Stimulated activated CD4-positive, alpha-beta T cell treated with anti-CD3 and anti-CD28 coated beads, Interleukin-4, amount 100 ng/mL, for 48 hours (primary cell): Measurements from ENCODE around the gene CLCN5.

ENCODE experiments used
- DNase-seq, 2 donors: peaks; one replicate each; pipeline ENCODE4 v3.0.0-alpha.2; 2020; ENCODE audit warnings: low read depth in 2 of 2

The CLCN5 gene

DNA sequence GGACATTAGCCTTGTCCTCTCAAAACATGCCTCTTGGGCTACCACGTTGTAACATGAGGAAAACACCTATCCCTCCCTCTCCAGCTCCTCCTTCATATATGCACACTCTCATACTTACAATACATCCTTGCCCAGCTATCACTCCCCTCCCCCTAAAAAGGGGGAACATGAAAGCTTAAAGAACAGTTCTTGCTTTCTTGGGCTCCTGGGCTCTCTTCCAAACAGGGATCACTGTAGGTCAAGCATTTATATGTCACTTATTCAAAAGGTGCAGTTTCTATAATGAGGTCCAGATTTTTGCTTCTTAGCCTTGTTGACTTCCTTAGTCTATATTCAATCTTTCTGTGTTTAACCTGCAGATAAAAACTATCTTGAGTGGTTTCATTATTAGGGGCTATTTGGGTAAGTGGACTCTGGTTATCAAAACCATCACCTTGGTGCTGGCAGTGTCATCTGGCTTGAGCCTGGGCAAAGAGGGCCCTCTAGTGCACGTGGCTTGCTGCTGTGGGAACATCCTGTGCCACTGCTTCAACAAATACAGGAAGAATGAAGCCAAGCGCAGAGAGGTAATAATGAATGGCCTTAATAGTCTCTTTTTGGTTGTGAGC lies 159.0 kb downstream of the CLCN5 start:
- DNase-seq: peak in 1 of 2 donors; percentile 0

DNA sequence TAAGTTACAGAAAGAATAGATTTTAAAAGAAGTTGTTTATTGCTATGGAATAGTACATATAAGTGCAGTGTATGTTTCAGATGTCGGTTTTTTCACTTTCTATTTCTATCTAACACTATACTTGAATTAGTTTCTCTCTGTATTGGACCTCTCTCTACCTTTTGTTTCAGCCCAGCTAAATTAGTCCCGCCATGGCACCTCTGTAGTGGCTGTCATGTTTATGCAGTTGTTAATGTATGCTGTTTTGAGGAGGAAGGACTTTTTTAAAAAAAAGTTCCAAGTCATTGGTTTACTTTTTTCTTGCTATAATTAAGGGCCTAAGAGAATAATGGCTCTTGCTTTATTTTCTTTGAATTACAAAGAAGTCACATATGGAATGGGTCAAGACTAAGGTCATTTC lies 160.3 kb downstream of the CLCN5 start:
- DNase-seq: no peak

DNA sequence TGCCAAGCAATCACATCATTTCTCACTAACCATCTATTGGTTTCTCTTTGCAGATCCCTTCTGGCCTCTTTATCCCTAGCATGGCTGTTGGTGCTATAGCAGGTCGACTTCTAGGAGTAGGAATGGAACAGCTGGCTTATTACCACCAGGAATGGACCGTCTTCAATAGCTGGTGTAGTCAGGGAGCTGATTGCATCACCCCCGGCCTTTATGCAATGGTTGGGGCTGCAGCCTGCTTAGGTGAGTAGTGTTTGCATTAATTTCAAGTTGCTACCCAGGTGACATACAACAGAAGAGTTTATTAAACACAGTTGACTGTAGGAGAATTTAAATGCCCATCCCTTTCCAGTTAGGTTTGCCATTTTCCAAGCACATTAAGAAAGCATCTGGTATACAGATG lies 166.2 kb downstream of the CLCN5 start:
- no peak for DNase-seq

DNA sequence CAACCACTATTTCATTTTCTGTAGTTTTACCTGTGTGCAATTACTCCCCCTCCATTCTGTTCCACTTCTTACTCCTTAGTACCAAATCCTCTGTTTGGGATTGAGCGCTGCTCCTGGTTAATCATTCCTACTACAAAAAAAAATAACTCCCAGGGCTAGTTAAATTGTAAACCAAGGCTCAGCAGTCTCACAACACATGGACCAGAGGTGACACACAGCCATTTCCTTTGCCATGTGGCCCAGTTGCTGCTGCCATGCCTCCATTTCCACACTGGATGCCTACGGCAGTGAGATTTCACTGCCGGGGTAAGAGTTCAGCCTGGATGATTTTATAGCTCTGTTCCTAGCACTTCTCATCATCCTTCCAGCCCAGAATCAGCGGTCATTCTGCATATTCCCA lies 171.2 kb downstream of the CLCN5 start:
- DNase-seq: no peak

DNA sequence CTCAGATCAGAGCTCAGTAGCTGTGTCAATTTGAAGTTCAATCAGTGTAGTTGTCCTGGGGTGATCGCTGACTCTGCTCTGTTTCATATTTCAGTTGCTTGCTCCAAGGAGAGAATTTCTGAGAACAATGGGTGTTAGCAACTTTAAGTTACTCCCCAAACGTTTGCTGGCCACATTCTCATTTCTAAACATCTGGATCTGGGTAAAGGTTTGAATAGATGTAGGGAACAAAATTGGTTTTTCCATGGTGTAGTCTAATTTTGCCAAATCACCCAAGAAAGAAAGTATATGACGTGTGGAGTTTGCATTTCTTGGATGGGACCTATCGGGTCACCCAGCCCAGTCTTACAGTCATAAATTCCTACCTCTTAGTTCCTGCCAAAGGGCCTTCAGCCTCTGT lies 174.7 kb downstream of the CLCN5 start:
- no peak for DNase-seq

DNA sequence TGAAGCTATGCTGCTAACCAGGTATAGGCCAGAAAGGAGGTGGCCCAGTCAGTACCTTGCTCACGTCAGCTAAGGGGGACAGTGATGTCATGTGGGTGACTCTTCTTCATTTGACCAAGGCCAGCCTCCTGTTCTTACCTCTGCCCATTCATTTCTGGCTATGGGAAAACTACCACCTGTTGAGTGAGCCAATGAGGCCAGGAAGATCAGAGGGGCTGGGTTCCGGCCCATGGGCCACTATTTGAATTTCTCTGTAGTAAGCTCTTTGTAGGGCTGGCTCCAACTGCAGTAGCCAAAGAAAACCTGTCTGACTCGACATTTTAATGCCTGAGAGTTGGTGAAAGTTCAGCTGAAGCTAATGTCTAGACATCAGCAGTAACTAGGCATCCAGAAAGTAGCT lies 175.8 kb downstream of the CLCN5 start:
- no peak for DNase-seq

DNA sequence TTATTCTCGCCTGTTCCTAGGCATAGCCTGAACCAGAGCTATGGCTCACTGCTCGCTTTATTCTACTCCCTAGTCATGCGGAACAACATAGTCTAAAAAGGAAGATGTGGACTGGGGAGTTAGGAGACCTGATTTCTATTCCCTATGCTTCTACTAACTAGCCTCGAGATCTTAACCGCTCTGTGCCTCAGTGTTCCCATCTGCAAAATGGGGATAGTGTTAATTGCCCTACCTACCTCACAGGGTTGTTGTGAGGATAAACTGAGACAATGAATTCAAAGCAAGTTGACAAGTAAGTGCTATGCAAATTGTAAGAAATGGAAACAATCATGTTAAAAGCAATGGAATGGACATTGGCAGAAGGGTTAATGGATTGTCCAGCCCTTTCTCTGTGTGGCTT lies 176.4 kb downstream of the CLCN5 start:
- DNase-seq: no peak

DNA sequence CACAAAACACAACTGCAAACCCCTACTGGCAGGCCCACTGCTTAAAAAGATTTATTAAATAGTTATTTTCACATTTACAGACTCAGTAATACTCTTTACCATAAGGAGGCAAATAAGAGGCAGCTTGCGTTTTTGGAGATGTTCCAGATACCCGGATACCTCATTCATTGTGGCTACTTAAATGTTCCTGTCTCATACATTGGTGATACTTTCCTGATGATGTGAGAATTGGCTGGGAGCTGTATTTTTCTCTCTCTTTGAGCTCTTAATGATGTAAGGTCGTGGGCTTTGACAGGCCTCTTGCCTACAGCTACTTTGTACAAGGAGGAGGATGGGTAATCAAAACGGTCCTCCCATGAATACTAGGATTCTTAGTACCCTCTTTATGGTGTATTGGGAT lies 176.9 kb downstream of the CLCN5 start:
- no peak for DNase-seq

DNA sequence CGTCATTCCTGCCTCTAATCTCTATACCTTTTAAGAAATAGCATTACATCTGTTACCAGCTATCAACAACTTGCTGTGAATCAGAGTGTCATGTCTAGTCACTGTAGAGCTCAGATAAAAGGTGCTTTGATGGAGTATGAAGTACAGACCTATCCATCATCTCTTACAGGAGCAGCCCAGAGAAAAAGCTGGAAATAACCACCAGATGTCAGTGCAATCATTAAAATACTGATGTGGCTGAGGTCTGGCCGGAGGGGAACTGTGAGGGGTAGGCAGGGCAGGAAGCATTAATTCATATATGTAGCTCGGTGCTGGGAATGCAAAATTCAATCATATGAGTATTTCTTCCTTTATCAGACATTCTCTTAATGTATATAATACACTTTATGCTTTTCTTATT lies 177.8 kb downstream of the CLCN5 start:
- DNase-seq: no peak

DNA sequence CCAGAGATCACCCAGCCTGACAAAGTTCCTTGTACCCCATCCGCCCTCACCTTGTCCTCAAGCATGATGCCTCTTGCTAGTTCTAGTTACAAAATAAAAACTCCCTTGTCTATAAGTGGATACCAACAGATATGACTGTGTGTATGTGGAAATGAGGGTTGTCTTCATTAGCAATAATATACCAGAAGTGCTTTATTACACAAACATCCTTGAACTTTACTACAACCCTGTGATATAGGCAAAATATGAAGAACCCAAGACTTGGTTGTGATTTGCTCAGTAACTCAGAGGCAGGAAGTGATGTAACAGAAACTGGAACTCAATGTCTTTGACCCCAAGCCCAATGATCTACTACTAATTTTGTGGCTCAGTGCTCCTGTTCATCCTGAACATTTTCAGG lies 180.8 kb downstream of the CLCN5 start:
- DNase-seq: no peak

DNA sequence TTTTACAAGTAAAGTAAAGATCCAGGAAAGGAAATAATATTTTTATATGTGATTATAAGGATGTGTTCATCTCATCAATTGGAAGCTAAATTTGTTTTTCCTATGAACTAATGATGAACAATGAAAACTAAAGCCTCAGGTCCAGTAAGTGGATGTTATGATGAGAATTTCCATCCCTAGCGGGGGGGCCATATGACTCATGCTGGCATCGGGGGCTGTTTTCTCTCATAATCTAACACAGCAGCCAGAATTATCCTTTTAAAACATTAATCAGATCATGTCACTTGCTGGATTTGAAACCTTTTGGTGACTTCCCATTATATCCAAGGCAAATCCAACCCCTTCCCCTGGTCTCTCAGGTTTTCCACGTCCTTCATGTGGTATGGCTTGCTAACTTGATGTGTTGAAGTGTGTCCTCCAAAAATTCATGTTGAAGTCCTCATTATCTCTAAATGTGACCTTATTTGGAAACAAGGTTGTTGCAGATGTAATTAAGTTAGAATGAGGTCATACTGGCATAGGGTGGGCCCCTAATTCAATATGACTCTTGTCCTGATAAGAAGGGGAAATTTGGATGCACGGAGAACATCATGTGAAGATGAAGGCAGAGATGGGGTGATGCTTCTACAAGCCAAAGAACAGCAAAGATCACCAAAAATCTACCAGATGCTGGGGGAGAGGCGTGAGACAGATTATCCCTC lies 181.6 kb downstream of the CLCN5 start:
- no peak for DNase-seq

DNA sequence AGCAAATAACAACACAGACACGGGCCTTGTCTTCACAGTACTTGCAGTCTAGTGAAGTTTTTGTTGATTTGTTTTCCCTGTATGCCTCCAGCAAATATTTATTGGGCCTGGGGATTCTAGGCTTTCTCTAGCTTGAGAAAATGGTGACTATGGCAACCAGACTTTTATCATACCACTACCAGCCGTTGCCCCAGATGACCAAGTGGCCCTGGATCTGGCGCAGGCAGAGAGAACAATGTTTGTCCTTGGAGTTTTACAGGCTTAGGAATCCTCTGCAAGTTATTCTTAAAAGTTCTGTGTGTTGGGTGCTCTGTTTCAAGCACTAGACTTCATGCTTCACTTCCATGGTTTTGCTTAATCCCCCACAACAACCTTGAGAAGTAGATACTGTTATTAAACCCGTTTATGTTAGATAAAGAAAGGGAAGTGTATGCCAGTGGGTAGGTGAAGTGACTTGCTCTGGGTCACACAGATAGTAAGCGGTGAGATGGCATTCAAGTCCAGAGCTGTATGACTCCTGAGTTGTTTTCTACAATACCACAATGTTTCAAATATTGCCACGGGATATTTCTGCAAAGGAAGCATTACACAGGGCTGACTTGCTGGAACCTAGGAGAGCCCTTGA lies 183.8 kb downstream of the CLCN5 start:
- DNase-seq: no peak

DNA sequence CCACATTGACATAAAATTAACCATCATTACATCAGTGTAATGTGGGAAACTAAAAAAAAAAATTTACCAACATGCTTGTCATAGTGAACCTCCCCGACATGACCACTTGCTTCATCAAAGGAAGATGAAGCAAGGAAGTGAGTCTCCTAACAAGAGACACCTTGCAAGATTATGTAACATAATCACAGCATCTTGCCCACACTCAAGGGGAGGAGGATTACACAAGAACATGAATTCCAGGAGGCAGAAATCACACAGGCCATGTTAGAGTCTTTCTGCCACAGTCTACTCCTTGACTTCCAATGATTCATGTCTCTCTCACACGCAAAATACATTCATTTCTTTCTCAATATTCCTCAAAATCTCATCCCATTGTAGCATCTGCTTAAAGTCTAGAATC lies 185.1 kb downstream of the CLCN5 start:
- DNase-seq: no peak

DNA sequence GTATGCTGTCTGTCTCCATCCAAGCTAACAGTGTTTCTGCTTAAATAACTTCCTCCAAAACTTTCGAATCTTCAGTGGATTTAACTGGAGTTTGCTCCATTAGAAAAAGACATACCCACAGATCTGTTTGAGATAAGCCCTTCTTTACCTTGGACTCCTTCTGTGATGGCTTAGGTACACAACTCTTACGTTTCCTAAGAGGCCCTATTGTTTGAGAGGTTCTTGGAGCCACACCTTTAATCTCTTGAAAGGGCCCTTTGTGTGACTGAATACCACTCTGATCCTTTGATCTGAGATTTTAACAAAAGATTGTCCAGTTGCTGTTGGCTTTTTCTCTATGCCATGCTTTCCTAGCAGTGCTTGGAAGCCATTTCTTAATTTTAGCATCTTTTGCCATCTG lies 185.9 kb downstream of the CLCN5 start:
- no peak for DNase-seq

DNA sequence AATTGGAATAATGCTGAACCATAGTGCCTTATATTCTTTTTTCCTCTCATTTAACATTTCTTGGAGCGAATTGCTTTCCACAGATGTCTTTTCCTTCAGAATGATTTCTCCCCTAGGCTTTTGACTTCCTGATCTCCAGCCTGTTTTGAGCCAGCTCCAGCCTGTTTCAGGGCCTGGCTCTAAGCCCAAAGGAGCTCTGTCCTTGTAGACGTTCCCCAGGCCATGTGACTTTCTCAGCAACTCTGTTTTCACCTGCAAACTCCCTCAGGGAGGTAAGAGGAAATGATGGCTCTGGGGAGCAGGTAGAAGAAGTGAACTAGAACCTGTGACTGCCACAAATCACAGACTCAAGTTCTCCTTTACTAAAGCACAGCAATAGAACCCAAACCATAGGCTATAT lies 189.3 kb downstream of the CLCN5 start:
- no peak for DNase-seq

DNA sequence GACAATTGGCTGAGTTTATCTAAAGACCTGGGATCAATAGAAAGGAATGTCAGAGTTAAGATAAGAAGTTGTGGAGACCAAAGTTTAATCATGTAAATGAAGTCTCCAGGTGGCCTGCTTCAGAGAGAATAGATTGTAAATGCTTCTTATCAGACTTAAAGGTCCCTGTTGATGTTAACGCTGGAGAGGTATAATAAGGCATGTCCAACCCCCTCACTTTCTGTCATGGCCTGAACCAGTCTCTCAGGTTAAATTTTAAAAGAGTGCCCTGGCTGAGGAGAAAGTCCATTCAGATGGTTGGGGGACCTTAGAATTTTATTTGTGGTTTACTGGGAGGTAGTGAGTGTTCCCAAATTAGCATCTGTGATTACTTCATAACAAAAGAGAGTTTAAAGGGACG lies 191.7 kb downstream of the CLCN5 start:
- DNase-seq: no peak

DNA sequence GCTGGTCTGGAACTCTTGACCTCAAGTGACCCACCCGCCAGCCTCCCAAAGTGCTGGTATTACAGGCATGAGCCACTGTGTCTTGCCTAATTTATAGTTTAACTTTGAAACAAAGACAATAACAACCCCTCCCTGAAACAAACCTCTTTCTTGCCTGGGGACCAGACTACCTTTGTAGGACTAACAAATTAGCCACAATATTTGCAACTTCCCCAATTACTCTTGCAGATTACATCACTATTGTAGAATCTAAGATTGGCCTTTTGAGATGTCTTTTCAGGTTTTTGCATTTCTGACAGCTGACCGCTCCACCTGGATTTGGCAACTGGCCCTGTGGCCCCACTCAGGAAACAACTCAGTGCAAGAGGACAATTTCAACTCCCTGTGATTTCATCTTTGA lies 193.6 kb downstream of the CLCN5 start:
- no peak for DNase-seq

DNA sequence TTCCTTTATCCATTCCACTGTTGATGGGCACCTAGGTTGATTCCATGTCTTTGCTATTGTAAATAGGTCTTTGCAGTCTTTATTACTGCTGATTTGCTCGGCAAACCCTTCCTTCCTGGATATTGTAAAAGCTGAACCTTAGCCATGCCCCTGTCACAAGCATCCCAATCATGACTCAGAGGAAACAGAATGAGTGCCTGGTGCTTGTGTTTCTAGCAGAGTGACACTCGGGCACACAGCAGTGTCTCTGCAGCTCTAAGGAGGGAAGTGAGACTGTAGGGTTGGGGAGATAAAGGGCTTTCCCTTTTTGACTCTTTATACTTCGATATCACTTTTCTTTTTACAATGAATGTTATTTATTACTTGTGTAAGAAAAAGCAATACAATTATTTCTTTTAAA lies 195.1 kb downstream of the CLCN5 start:
- DNase-seq: no peak

DNA sequence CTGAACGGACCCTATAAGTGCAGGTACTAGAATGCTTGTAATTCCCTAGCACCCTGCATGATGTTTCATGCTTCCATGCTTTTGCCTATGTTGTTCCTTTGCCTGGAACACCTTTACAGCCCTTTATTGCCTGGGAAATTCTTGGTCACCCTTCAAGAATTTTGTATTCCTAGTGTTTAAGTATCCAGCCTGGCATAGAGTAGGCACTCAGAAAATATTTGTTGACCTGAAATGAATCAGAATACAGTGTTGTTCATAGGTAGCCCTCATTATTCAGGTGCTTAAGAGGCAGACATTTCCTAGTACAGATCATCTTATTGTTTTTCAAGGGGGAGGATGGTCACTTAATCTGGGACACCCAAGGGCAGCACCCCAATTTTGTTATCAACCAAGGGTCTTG lies 203.1 kb downstream of the CLCN5 start:
- DNase-seq: no peak

DNA sequence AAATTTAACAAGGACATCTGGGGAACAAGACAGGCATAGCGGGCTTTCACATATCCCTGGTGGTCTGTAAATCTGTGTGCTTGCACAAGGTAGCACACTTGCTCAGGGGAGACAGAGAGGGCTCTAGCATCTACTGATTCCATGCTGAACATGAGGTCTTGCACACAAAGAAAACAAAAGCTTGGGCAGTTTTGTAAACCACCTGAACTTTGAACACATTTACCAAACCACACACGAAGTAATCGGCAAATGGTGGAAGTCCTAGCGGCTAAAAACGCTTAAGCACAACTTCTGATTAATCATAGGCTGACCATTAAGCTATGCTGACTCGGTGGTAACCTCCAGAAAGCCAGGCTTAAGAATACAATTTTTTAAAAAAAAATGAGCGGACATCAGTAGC lies 225.6 kb downstream of the CLCN5 start:
- DNase-seq: no peak
